ENCODE measurements around the gene MAGI1.
A peak's percentile ranks its signal among the peaks of the same experiment; 100 is the strongest.

The MAGI1 gene

DNA sequence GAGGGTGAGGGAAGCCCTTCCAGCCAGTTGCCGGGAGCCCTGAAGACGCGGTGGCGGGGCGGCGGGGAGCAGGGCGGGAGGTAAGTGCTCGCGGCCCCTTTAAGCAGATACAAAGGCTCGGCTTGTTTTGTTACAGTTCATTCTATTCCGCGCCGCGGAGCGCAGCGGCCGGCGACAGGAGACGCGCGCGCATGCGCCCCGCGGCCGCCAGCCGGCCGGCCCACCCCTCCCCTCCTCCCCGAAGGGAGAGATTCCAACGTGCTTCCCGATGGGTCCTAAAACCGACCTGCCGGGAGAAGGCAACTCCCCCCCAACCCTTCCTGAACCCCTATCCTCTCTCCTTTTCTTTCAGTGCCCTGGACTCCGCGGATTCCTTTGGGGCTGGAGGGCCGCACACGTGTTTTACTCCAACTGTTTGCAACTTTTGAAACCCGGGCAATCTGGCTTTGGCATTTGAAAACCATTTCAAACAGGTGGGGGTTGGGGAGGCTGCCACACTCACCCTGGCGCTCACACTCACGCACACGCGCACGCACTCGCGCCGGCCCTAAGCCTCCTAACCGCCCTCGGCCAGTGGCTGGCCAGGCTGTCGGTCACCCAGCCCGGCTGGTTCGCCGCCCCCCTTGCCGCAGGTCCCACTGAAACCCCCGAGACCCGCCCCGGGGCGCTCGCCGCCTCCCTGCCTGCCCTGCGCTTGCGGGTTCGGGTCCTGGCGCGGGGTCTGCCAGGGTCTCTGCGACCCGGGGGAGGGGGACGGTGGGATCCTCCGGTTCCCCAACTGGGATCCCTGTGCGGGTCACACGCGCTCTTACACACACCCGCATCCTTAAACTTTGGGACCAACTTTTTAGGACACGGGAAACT, at the start of gene MAGI1:
Gene MAGI1 (minus strand): TSS at position 193 of the 864 bp plus-strand sequence. CDS start 610 bp downstream, outside the sequence.
- H3K36me3 Mint-ChIP-seq, result no peaks in the 10 kb centered on the region
- peak within 1 kb of the TSS; percentile 80 for H3K4me3 Mint-ChIP-seq
- H3K27me3 Mint-ChIP-seq, result peaks cover 63% of the 10 kb centered on the region
- ATAC-seq, result peak; percentile 55
- peak within 1 kb of the TSS; percentile 20 for H3K27ac Mint-ChIP-seq
- H3K4me1 Mint-ChIP-seq, result peaks cover 22% of the 10 kb centered on the region
- H3K9me3 Mint-ChIP-seq, result no peaks in the 10 kb centered on the region

DNA sequence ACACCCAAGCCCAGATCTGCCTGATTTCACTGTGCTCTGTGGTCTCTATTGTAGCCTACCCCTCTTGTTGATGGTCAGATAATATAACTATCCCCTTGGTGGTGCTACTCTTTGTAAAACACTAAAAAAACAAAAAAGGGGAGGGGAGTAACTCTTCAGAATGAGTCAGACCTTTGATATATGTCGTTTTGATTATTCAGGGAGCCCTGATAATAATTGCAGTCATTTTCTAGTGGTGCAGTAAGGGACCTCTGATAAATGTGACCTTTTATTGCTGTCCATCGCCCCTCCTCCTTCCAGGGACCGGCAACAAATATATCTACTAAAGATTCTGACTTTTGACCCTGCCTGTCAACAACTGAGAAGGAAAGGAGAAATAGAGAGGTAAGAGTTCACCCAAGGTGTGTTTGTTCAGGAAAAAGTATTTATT, 45.1 kb upstream of the MAGI1 start:
- Mint-ChIP-seq H3K4me3 (no peak overlapping the region), H3K27ac (no peak overlapping the region), H3K9me3 (no peaks in the 10 kb centered on the region), H3K36me3 (no peaks in the 10 kb centered on the region), H3K4me1 (no peaks in the 10 kb centered on the region), H3K27me3 (no peaks in the 10 kb centered on the region)
- no peak for ATAC-seq

DNA sequence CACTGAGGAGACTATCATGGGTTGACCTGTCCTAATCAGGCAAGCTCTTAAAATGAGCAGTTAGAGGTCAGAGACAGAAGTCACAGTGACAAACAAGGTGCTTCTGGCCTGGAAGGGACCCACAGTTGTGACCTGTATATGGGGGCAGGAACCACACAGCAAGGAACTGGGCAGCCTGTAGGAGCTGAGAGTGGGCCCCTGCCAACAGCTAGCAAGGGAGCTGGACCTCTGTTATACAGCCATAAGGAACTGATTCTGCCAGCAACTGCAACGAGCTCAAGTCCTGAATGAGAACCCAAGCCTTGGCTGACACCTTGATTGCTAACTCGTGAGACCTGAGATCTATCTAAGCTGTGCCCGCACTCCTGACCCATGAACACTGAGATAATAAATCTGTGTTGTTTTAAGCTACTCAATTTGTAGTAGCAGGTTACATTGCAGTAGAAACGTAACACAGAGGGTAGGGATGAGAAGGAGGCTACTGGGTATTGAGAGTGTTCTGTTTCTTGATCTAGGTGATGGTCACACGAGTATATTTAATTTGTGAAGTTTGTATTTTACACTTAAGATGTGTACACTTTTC, 44.5 kb upstream of the MAGI1 start:
- Mint-ChIP-seq H3K4me3 (no peak overlapping the region), H3K9me3 (no peaks in the 10 kb centered on the region), H3K27ac (no peak overlapping the region), H3K4me1 (no peaks in the 10 kb centered on the region), H3K27me3 (no peaks in the 10 kb centered on the region), H3K36me3 (no peaks in the 10 kb centered on the region)
- no peak for ATAC-seq

DNA sequence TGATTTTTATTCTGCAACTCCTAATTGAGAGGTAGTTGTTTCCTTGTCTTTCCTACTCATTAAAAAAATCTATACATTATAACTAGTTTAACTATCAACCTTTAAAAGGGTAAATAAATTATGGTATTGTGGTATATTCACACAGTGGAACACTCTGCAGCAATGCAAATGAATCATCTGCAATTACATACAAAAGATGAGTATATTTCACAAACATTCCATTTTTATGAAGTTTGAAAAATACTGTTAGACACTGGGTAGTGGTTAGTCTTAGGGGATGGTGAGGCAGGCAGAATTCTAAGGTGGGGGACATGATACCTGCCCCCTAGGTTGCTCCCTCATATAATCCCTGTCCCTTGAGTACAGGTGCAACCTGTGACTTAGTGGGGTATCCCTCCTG, 44.0 kb upstream of the MAGI1 start:
- H3K27me3 Mint-ChIP-seq, result no peaks in the 10 kb centered on the region

DNA sequence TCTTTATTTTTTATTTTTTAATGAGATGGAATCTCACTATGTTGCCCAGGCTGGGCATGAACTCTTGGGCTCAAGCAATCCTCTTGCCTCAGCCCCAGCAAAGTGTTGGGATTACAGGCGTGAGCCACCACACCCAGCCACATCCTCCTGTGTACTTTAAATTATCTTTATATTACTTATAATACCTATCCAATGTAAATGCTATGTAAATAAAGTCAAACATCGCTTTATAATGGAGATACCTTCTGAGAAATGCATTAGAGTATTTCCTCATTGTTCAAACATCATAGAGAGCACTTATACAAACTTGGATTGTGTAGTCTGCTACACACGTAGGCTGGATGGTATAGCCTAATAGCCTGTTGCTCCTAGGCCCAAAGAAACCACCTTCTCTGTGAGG, 41.4 kb upstream of the MAGI1 start:
- Mint-ChIP-seq H3K36me3 (no peaks in the 10 kb centered on the region), H3K27me3 (no peaks in the 10 kb centered on the region), H3K4me3 (no peak overlapping the region), H3K27ac (no peak overlapping the region), H3K9me3 (peaks cover 5% of the 10 kb centered on the region), H3K4me1 (no peaks in the 10 kb centered on the region)
- ATAC-seq, result no peak

More for the DNA sequence above, 44.0 kb upstream of the MAGI1 start:
- Mint-ChIP-seq H3K9me3 (no peaks in the 10 kb centered on the region), H3K4me3 (no peak overlapping the region), H3K27ac (no peak overlapping the region), H3K36me3 (no peaks in the 10 kb centered on the region), H3K4me1 (no peaks in the 10 kb centered on the region)
- no peak for ATAC-seq

DNA sequence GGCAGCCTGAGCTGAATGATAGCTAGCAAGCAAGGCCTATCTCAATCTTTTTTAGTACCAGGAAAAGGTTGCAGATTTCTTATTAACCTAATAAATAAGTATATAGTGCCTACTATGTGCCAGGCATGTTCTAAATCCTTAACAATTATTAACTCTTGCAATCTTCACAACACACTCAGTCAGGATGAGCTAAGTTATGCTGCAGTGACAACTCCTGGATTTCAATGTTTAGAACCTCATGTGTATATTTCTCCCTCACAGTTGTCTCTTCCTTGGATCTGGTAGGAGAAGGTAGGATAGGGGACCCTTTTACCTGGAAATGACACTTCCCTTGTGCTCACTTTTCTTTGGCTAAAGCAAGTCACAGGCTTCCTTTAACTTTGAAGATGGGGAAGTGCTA, 39.3 kb upstream of the MAGI1 start:
- Mint-ChIP-seq H3K4me1 (no peaks in the 10 kb centered on the region), H3K4me3 (no peak overlapping the region), H3K36me3 (no peaks in the 10 kb centered on the region), H3K9me3 (peaks cover 7% of the 10 kb centered on the region), H3K27me3 (no peaks in the 10 kb centered on the region), H3K27ac (no peak overlapping the region)
- ATAC-seq, result no peak

DNA sequence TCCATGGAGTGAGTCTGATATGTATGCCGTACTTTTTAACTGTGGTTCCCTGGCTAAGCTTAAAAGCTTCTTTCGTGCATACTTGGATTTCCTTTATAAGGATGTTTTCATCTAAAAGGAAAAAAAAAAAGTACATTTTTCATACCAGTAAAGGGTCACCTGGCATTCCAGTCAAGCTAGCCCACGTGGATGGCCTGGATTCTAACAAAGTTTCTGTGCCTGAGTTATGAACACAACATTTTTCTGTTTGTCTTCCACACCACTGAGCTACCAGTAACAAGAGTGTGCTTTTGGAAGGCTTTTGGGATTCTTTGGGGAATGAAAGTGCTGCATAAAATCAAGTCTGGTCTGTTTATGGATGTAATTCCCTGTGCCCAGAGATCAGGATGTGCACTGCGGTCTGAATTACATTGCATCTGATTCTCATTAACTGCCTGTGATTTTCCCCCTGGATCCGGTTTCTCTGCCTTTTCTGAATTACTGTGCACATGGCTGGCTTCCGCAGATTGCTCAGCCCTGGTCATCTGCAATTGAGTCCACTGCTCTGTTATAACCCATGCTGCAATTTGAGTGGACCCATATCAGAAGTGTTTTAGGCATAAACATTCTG, 38.2 kb upstream of the MAGI1 start:
- Mint-ChIP-seq H3K36me3 (no peaks in the 10 kb centered on the region), H3K9me3 (peaks cover 7% of the 10 kb centered on the region), H3K27me3 (no peaks in the 10 kb centered on the region), H3K27ac (no peak overlapping the region), H3K4me1 (no peaks in the 10 kb centered on the region), H3K4me3 (no peak overlapping the region)
- ATAC-seq, result no peak

DNA sequence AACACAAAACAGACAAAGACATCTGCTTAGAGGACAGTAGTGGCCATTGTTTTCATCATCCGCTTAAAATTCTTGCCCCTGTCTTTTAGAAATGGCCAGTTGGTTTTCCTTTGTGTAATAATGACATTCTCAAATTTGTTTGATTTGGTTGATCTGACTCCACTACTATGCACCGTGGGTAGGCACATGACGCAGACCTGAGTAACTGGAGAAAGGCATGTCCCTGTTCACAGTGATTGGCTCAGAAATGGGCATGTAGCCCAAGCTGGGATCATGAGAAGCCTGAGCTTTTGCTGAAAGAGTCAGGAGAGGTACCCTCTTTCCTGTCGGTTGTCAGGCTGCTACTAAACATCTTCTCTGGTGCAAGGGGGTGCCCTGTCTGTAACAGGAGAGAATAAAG, 36.6 kb upstream of the MAGI1 start:
- no peak for ATAC-seq
- Mint-ChIP-seq H3K27me3 (no peaks in the 10 kb centered on the region), H3K4me3 (no peak overlapping the region), H3K27ac (no peak overlapping the region), H3K36me3 (no peaks in the 10 kb centered on the region), H3K4me1 (no peaks in the 10 kb centered on the region), H3K9me3 (peaks cover 7% of the 10 kb centered on the region)

DNA sequence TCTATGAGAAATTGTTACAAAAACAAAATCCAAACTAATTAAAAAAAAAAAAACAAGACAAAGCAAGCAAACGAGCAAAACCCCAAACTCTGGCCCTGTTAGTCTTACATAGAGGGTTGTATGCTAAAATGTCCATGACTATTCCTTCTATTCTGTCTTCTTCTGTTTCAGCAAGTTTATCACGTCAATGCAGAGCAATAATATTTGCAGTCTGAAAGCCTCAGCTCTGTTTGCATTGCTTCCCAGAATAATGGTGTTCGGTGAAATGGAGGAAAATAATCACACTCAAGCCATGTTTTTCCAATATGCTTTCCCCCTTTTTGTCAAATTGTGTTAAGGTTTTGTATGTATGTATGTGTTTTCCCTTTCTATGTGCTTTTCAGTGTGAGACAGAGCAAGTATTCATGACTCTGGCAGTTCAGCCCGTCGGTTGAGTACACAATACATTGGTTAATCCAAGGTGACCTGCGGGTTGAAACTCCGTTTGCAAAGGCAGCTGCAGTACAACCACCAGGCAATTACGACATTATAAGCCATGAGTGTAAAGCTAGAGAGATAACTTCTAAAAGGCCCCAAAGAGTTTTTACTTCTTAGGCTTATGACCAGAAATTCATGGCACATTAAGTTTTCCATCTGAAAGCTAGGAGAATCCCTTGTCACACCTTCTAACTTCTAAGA, 34.9 kb upstream of the MAGI1 start:
- Mint-ChIP-seq H3K27me3 (no peaks in the 10 kb centered on the region), H3K9me3 (peaks cover 11% of the 10 kb centered on the region), H3K4me1 (no peaks in the 10 kb centered on the region), H3K27ac (no peak overlapping the region), H3K36me3 (no peaks in the 10 kb centered on the region), H3K4me3 (no peak overlapping the region)
- ATAC-seq, result no peak

DNA sequence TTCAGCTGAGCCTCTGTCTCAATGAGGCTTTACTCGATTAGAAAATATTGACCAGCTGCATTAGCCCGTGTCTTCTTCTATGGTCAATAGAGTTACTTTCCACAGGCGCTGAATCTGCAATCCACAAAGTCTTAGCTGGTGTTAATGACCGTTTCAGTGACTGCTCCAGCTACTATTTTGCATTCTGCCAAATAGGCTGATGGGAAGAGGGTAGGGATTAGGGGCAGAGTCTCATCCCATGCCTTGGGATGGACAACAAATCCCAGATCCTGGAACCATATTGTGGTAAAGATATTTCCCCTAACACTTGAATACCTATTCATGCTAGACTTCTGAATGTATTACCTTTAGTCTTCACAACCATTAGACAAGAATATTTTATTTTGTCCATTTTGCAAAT, 29.5 kb upstream of the MAGI1 start:
- no peak overlapping the region for H3K4me3 Mint-ChIP-seq
- no peaks in the 10 kb centered on the region for H3K27me3 Mint-ChIP-seq
- no peaks in the 10 kb centered on the region for H3K4me1 Mint-ChIP-seq
- H3K27ac Mint-ChIP-seq, result no peak overlapping the region
- H3K36me3 Mint-ChIP-seq, result no peaks in the 10 kb centered on the region
- ATAC-seq, result no peak
- H3K9me3 Mint-ChIP-seq, result peaks cover 7% of the 10 kb centered on the region

DNA sequence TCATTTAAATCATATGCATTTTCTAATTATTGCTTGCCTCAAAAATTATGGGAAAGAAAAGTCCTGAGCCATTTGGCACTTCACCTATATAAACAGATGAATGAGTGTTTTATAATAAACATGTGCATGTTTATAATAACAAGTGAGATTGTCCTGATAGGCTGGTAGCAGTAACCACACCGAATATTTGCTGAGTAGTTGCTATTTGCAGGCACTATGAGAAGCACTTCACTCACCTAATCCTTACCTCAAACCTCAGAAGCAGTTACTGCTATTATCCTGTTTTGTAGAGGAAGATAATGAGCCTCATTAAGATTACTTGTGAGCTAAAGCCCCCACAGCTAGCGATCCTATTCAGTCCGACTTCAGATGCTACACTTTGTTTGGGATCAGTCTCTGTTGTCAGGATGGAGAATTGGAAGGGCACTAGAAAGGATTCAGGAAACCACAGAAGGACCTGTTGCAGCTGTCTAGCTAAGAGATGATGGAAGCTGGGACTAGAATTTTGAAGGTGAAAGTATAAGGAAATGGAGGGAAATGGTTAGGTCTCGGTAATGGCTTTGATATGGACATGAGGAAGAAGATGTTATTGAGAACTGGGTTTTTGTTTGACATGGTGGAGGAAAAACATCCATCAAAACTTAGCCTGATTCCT, 28.4 kb upstream of the MAGI1 start:
- no peaks in the 10 kb centered on the region for H3K27me3 Mint-ChIP-seq
- H3K4me3 Mint-ChIP-seq, result no peak overlapping the region
- H3K36me3 Mint-ChIP-seq, result no peaks in the 10 kb centered on the region
- H3K27ac Mint-ChIP-seq, result no peak overlapping the region
- peaks cover 7% of the 10 kb centered on the region for H3K9me3 Mint-ChIP-seq
- H3K4me1 Mint-ChIP-seq, result no peaks in the 10 kb centered on the region
- ATAC-seq, result no peak

DNA sequence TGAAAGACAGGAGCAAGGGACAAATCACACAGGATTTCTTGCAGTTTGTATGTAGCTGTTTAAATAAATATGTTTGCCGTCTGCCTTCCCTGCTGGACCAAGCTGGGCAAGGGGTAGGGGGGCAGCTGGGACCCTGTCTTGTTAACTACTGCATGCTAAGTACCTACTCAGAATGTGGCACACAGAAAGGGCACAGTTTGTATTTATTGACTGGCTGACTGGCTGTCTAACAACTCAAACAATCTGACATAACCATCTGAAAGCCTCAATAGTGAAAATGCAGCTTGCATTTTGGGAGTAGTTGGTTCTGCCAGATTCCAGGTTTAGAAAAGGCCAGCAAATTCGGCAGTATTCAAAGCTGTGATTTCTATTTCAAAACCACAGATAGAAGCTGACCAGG, 16.6 kb upstream of the MAGI1 start:
- Mint-ChIP-seq H3K27me3 (no peaks in the 10 kb centered on the region), H3K4me1 (no peaks in the 10 kb centered on the region), H3K9me3 (peaks cover 3% of the 10 kb centered on the region), H3K27ac (no peak overlapping the region), H3K4me3 (no peak overlapping the region), H3K36me3 (no peaks in the 10 kb centered on the region)
- no peak for ATAC-seq

DNA sequence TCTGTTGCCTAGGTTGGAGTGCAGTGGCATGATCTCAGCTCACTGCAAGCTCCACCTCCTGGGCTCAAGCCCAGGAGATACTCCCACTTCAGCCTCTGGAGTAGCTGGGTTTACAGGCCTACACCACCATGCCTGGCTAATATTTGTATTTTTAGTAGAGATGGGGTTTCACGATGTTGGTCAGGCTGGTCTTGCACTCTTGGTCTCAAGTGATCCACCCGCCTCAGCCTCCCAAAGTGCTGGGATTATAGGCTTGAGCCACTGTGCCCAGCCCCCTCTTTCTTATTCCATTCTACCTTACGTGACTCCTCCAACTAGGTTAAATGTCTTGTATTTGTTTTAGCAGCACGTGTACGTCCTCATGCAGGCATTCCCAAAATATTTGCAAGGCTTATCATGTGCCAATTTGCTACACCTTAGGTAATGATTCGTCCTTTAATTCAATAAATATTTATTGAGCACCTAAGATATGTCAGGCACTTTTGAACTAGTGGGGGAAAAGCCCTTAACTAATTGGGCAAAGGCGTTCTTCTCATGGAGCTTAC, 14.9 kb upstream of the MAGI1 start:
- Mint-ChIP-seq H3K27me3 (no peaks in the 10 kb centered on the region), H3K27ac (no peak overlapping the region), H3K4me1 (no peaks in the 10 kb centered on the region), H3K9me3 (peaks cover 3% of the 10 kb centered on the region), H3K36me3 (no peaks in the 10 kb centered on the region), H3K4me3 (no peak overlapping the region)
- no peak for ATAC-seq

DNA sequence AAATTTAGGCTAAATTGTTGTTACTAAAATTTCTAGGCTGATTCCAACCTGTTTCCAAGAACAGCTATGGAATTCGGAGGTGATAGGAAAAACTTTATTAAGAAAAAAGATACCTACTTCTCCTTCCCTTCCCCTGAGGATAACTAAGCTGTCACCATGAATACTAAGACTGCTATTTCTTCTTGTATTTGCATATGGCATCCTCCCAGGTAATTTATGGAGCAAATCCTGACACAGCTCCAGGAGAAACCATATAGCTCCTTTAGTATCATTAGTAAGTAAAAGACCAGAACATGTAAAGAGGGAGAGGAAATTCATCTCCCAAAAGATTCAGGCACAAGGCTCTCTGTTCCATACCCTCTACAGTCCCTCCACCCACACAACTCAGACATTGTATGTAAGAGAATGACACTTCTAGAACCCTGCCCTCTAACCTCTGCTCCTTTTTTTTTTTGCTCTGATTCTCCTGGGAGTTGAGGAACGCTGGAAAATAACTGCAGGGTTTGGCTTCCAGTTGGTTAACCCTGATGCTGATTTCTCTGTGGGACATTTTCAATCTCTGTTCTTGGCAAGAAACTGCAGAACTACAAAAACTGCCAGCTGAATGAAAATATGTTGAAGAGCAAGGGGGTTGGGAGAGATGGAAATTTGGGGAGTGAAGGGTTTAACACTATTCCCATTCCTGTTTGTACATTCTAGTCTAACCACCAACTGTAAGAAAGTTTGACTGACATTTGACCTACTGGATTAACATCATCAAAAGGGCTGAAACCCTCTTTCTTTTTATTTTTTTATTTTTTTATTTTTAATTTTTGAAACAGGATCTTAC, 14.2 kb upstream of the MAGI1 start:
- peaks cover 3% of the 10 kb centered on the region for H3K9me3 Mint-ChIP-seq
- no peaks in the 10 kb centered on the region for H3K36me3 Mint-ChIP-seq
- no peak for ATAC-seq
- H3K27ac Mint-ChIP-seq, result no peak overlapping the region
- H3K27me3 Mint-ChIP-seq, result no peaks in the 10 kb centered on the region
- H3K4me3 Mint-ChIP-seq, result no peak overlapping the region
- H3K4me1 Mint-ChIP-seq, result no peaks in the 10 kb centered on the region
